Stimulated activated CD4-positive, alpha-beta T cell treated with anti-CD3 and anti-CD28 coated beads, Interleukin-15, amount 100 ng/mL, for 24 hours (primary cell): ENCODE results near the gene FASLG.
"Not testable (repeated sequence)": the region's sequence is repeated elsewhere in the genome, so short reads cannot be mapped to it uniquely, and the experiment has no call there.

Source experiments
- DNase-seq: peaks from one replicate; pipeline ENCODE4 v3.0.0-alpha.2; 2020

FASLG gene

DNA sequence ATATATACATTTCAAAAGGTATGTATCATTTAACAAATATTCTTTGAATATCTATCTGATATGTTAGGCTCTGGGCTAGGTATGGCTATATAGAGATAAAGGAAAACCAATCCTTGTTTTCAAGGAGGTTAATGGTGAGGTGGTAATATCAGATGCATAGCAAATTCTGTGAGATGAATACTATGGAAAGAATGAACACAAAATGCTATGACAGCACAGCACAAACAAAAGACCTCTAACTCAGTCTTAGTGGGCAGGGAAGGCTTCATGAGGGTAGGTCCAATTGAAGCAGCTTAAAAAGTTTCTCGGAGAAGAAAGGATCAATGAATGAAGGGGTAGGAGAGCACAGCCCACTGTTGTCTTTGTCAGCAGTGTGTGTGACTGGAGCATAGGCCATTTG, 27.2 kb downstream of the FASLG start:
- no peak for DNase-seq

GRCh38 chr1:172688428-172689085, 29.7 kb downstream of the FASLG start:
- DNase-seq = not testable (repeated sequence)

GRCh38 chr1:172690925-172691324, 32.0 kb downstream of the FASLG start:
- DNase-seq = not testable (repeated sequence)

DNA sequence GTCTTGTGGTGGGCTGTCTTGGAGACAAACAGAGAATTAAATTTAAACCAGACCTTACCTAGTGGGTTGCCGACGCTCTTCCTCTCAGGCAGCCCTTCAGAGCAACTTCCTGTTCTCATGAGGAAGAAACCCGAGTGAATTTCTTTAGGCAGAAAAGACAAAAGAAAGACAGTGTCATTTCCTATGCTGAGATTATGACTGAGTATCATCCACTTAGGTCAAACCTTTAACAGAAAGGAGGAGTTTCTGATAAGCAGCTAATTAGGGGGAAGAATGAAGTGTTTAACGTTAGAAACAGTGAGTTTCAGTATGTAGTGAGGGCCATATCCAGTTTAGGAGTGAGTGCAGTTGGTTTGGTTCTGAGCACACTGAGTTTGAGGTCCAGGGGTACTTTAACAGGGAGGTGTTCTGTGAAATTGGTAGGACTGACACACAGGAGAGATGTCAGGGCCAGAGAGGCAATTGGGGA, 38.7 kb downstream of the FASLG start:
- DNase-seq = peak; percentile 24

GRCh38 chr1:172698224-172698623, 39.3 kb downstream of the FASLG start:
- DNase-seq = no peak

- peak; percentile 81 for DNase-seq
Observed at GRCh38 chr1:172699111-172699510, 40.2 kb downstream of the FASLG start.

DNA sequence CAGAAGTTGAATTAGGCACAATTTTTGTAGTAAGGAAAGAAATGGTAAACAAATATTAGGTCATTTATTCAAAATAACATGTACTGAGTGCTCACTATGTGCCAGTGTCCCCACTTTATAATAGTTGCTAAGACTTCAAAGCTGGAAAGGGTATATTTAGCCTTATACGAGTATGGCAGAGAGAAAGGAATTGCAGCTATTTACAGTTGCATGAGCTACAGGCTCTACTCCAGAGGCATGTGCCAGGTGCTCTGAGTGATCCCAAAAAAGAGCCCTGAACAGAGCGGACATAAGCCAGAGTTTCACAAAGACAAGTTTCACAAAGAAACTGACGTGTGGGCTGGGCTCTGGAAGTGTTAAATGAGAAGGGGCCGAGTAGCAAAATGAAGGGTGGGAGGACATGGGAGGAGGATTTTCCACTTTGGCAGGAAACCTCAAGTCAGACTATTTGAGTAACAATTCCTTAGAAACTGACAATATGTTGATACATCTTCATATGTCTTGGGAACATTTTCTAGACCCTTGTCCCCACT, 40.9 kb downstream of the FASLG start:
- DNase-seq = peak; percentile 48

DNA sequence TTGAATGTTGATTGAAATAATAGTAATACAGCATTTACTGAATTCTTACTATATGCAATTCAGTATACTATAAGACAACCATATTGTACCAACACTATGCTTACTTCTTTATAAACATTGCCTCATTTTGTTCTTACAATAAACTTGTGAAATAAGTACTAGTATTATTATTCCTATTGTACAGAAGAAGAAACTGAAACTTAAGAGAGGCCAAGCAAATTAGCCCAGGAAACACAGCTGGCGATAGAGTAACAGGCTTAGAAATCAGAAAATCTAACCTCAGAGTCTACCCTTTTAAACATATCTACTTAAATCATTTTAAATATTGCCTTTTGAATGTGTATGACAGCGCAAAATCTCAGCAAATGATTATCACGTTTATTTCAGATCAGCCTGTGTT, 41.7 kb downstream of the FASLG start:
- no peak for DNase-seq

DNA sequence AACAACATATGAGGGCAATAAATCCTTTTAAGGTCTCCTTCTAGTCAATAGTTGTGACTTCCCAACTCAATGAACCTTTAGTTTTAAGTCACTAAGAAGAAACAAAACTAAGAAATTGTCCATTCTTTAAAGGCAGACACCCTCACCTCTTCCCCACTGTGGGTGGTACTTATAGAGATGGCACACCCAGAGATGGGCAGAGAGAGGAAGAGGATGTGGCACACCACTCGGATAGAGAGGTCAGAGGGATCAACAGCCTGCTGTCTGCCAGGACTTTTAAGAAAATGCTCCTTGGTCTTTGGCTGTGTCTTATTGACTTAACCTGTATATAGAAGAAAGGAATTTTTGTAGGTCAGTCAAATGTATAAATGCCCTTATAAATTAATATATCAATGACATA, 45.1 kb downstream of the FASLG start:
- no peak for DNase-seq

DNA sequence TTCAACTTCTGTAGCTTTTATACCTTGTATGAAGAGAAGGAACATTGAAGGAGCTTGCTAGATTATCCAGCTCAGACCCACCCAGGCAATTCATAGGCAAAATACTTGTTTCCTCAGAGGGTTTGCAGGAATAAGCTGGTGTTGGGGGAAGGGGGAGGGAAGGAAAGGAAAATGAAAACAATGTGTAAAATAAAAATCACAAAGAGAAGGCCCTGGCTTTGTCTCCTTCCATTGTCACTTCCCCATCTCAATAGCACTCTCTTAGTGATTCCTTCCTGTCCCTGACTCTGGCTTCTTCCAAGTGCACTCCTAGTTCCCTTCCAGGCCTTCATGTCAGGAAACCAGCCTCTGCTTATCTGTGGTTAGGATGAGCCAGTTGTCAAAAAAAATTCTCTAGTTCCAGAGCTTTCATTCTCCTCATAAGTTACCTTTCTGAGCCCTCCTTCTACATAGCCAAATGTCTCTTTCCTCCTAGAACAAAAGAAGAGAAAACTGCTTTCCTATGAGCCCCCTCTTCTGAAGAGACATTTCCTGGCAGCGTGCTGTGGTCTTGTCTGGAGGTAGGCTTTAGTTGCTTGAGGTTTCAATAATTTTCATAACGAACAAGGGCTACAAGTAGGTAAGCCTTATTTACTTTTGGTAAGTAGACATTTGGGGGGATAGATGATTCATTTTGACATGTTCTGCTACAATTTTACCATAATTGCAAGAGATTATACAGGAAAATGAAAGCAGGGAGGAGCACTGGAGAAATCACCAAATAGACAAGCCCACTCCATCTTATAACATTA, 45.7 kb downstream of the FASLG start:
- DNase-seq = no peak

- DNase-seq = peak; percentile 52
Observed at GRCh38 chr1:172708452-172708851, 49.5 kb downstream of the FASLG start.

DNA sequence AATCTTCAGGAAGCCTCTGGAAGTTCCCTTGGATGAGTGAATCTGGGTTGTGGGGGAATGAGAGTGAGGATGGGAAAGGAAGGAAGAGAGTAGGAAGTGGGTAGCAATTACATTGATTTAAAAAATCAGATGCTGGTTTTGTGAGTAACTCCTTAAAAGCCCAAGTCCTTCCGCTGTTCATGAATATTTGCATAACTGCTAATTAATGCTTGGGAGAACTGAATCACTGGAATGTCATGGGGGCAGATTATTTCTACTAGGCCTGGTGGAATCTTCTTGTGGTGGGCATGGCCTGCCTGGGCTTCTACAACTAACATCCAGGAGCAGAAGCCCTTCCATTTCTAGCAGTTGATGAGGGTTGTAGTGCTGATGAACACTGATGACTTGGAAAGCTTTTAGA, 52.7 kb downstream of the FASLG start:
- no peak for DNase-seq

- DNase-seq = no peak
Observed at GRCh38 chr1:172713466-172713865, 54.6 kb downstream of the FASLG start.
